RWPE2 (cell line): ENCODE data around the gene ELF3.

ENCODE experiments used
- ATAC-seq: fragments of 200-7000 bp; cut with Tn5 transposase; 3 replicates; pipeline ENCODE4 v1.9.1; 2021; ENCODE audit warnings: low read depth
- DNase-seq: peaks from one replicate; pipeline ENCODE4 v3.0.0-alpha.2; 2020; ENCODE audit warnings: low spot score
- H3K27ac ChIP-seq: fragments of 450-650 bp; 2 replicates; pipeline ENCODE4 v1.5.1; 2017; ENCODE audit warnings: mild to moderate bottlenecking; ENCODE audit not compliant: poor library complexity, severe bottlenecking
- H3K27me3 ChIP-seq: fragments of 250-450 bp; sonication (Bioruptor Pico); 2 replicates; pipeline ENCODE4 v1.5.1; 2021; ENCODE audit warnings: mild to moderate bottlenecking, moderate library complexity; ENCODE audit not compliant: insufficient read depth, poor library complexity, severe bottlenecking
- H3K36me3 ChIP-seq: fragments of 250-450 bp; sonication (Bioruptor Pico); 2 replicates; pipeline ENCODE4 v1.5.1; 2020; ENCODE audit warnings: low read depth, mild to moderate bottlenecking, moderate library complexity
- H3K4me1 ChIP-seq: fragments of 250-450 bp; sonication (Bioruptor Pico); 2 replicates; pipeline ENCODE4 v1.5.1; 2021; ENCODE audit warnings: mild to moderate bottlenecking, moderate library complexity; ENCODE audit not compliant: insufficient read depth, poor library complexity, severe bottlenecking
- H3K4me3 ChIP-seq: fragments of 250-450 bp; sonication (Bioruptor Pico); 2 replicates; pipeline ENCODE4 v1.5.1; 2021; ENCODE audit warnings: mild to moderate bottlenecking, moderate library complexity; ENCODE audit not compliant: severe bottlenecking
- H3K9me3 ChIP-seq: fragments of 250-450 bp; sonication (Bioruptor Pico); 2 replicates; pipeline ENCODE4 v1.5.1; 2021; ENCODE audit warnings: mild to moderate bottlenecking, moderate library complexity; ENCODE audit not compliant: severe bottlenecking
- CTCF ChIP-seq: fragments of 450-650 bp; IDR thresholded peaks from one replicate; pipeline ENCODE4 v1.5.1; 2017; ENCODE audit warnings: mild to moderate bottlenecking, moderate library complexity; ENCODE audit not compliant: poor library complexity, severe bottlenecking

Gene ELF3

GRCh38 chr1:202029171-202029665 lies 18.8 kb downstream of the ELF3 start:
- Histone ChIP-seq H3K27me3 (no peaks in the 10 kb centered on the region), H3K4me3 (no peak overlapping the region), H3K4me1 (peaks cover 12% of the 10 kb centered on the region), H3K27ac (no peak overlapping the region), H3K9me3 (no peaks in the 10 kb centered on the region), H3K36me3 (no peaks in the 10 kb centered on the region)
- DNase-seq (no peak), ATAC-seq (peak; percentile 96)
- no peak for TF ChIP-seq CTCF

GRCh38 chr1:202029727-202030126 lies 19.3 kb downstream of the ELF3 start:
- DNase-seq, result no peak
- no peak overlapping the region for H3K27ac ChIP-seq
- H3K36me3 ChIP-seq, result no peaks in the 10 kb centered on the region
- ATAC-seq, result no peak
- H3K27me3 ChIP-seq, result no peaks in the 10 kb centered on the region
- peaks cover 15% of the 10 kb centered on the region for H3K4me1 ChIP-seq
- no peak for TF ChIP-seq CTCF
- H3K9me3 ChIP-seq, result no peaks in the 10 kb centered on the region
- H3K4me3 ChIP-seq, result no peak overlapping the region

GRCh38 chr1:202031796-202032195 lies 21.4 kb downstream of the ELF3 start:
- Histone ChIP-seq H3K36me3 (no peaks in the 10 kb centered on the region), H3K27me3 (no peaks in the 10 kb centered on the region), H3K27ac (no peak overlapping the region), H3K4me3 (no peak overlapping the region), H3K4me1 (peaks cover 25% of the 10 kb centered on the region), H3K9me3 (no peaks in the 10 kb centered on the region)
- DNase-seq, result no peak
- no peak for TF ChIP-seq CTCF
- ATAC-seq, result no peak

- no peak for DNase-seq
- H3K4me1 ChIP-seq, result peaks cover 19% of the 10 kb centered on the region
Measured at GRCh38 chr1:202034149-202034682, 23.8 kb downstream of the ELF3 start.

More at GRCh38 chr1:202034149-202034682, 23.8 kb downstream of the ELF3 start:
- no peak for TF ChIP-seq CTCF
- Histone ChIP-seq H3K27ac (peak overlapping the region; percentile 32), H3K4me3 (no peak overlapping the region), H3K27me3 (no peaks in the 10 kb centered on the region), H3K9me3 (no peaks in the 10 kb centered on the region), H3K36me3 (no peaks in the 10 kb centered on the region)
- ATAC-seq, result no peak
